ENCODE data around the gene AQP12A. TPM values are rescaled to one million over a fixed set of nuclear protein-coding genes. Genes with fewer than 3 reads are reported as not detected.

The AQP12A gene
- polyA plus RNA-seq, 5 donors, result not detected

DNA sequence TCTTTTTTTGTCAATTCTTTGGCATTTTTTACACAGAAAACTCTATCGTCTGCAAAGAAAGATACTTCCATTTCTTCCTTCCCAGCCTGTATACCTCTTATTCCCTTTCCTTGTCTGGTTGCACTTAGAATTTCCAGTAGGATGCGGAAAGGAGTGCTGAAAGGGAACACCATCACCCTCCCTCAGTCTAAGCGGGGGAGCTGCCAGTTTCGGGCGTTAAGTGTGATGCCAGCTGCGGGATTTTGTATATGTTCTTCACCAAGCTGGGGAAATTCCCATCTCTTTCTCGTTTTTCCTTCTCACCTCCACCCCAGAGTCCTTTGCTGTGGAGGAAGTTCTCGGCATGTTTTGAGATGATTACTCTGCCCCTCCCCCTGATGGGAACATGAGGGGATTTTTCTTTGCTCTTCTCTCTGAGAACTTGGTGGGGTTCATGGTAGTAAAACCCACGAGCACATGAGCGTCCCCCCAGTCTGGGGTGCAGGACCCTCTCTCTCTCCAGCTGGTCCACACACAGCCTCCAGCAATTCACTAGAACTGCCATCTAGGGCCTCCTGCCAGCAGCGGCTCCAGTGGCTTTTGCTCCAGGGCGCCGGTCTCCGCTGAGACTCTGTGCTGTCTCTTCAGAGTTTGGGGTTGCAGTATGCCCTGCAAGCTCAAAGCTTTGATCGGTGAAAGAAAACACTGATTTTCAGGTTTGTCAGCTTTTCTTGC lies 15.5 kb downstream of the AQP12A start:
- DNase-seq, result no peak

DNA sequence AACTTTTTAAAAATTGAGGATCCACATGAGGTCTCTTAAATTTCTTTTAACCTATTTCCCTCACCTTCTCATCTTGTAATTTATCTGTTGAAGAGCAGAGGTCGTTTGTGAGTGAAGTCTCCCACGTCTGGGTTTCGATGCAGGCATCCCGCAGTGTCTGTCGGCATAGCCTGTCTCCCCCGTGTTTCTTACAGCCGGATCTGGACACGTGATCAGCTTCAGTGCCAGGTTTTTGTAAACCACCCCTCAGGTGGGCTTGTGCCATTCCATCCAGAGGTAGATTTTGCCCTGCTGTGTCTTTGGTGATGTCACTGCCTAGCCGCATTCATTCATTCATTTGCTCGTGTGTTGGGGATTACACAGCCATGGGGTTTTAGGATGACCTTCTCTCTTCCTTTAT lies 16.2 kb downstream of the AQP12A start:
- no peak for DNase-seq

DNA sequence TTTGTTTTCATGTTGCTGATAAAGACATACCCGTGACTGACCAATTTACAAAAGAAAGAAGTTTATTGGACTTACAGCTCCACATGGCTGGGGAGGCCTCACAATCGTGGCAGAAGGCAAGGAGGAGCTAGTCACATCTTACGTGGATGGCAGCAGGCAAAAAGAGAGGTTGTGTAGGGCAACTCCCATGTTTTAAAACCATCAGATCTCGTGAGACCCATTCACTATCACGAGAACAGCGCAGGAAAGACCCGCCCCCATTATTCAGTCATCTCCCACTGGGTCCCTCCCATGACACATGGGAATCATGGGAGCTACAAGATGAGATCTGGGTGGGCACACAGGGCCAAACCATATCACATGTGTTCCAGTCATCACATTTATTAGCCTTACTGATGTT lies 16.8 kb downstream of the AQP12A start:
- DNase-seq, result no peak

GRCh38 chr2:240711296-240711695 lies 19.6 kb downstream of the AQP12A start:
- no peak for DNase-seq

DNA sequence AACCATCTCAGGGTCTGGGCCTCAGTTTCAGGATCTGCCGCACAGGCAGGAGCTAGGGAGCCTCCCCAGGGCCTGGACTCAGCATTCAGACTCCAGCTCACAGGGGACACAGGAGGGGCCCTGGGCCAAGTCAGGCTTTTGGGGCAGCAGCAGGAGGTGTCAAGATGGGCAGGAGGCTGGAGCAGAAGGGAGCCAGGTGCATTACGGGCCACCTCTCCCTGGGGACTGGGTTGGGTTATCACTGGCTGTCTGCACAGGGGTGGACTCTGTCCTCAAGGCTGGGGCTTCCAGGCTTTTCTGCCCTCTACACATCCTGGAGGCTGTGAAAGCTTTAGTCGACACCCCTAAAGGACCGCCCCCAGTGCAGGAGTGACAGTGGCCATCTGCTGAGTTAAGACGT lies 20.0 kb downstream of the AQP12A start:
- no peak for DNase-seq

DNA sequence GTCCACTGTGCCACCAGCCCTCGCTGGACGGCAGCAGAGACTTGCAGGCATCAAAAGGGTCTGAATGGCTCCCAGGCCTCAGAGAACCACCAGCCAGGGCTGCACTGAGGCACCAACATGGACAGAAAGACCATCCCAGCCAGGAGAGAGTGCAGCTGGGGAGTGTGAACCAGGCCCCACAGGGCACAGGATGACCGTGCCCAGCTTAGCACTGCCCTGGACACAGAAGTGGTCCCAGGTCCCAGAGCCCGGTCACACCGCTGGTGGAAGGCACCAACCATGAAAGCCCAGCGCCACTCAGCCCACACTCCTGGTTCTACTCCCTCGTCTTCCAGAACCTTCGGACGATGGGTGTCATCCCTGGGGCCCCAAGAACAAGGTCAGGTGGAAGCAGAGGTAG lies 20.5 kb downstream of the AQP12A start:
- DNase-seq, result no peak

DNA sequence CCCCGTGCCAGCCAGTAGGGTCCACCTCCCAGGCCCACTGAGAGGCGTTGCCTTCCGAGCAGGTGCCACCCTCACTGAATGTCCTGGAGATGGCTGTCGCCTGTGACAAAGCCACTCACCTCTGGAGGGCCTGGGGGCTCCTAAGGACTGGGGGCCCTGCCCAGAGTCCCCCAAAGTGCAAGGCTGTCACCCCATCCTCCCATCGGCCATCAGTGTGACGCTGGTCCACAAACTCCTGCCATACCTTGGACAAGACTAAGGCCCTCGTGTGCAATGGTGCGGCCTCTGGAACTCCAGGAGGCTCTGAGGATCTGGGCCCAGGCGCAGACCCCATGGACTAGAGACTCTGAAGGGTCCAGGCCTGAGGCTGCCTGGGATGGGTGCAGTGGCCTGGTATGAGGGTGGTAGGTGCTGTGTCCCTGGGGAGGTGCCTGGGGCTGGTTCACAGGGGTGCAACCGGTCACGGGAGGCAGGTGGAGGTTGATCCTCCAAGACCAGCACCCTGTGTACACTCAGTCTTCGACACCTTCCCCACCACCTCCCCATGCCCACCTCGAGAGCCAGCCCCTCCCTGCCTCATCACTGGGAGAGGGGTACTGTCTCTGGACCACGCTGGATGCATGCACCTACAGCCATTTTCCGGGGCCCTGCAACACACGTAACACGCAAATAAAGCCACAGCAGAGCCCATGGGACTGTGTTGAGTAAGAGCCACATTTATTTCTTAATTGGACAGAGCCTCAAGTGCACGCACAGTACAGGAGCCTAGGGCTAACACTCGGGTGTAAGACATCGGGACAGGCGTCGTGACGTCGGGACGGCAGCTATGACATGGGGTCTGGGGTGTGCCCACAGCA lies 21.6 kb downstream of the AQP12A start:
- DNase-seq, result no peak

DNA sequence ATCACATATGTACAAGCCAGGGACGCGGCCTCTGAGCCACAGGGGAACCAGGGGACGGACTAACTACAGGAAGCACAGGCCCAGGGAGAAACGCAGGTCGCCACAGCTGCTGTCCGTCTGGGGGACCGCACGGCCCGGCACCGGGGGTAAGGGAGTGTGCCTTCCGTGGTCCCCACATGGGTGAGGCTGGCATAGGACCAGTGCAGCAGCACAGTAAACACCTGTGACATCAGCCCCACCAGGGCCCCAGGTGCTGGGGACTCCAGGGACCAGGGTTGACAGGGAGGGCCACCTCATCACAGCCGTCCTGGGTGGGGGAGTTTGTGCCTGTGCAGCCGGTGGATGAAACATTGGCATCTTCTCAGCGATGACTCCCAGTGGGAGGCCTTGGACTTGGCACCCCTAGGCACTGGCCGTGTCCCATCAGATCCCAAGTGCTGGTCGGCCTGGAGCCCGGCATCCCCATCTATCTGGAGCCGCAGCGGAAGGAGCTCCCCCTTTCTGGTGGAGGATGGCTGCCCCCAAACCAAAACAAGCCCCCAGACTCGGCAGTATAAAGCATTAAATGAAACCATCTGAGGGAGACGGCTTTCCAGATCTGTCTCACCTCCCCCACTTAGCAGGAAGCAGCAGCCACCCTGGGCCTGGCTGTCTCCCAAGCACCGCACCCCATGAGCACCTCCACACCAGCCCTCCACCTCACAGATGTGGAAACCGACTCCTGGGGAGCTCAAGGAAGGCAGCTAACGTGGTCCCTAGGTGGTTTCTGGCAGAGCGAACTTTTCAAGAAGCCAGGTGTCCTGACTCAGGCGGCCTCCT lies 22.5 kb downstream of the AQP12A start:
- DNase-seq, result no peak

GRCh38 chr2:240714747-240715725 lies 23.4 kb downstream of the AQP12A start:
- DNase-seq, result no peak

- DNase-seq, result no peak
These were observed 24.6 kb downstream of the AQP12A start for GRCh38 chr2:240716130-240716798.

DNA sequence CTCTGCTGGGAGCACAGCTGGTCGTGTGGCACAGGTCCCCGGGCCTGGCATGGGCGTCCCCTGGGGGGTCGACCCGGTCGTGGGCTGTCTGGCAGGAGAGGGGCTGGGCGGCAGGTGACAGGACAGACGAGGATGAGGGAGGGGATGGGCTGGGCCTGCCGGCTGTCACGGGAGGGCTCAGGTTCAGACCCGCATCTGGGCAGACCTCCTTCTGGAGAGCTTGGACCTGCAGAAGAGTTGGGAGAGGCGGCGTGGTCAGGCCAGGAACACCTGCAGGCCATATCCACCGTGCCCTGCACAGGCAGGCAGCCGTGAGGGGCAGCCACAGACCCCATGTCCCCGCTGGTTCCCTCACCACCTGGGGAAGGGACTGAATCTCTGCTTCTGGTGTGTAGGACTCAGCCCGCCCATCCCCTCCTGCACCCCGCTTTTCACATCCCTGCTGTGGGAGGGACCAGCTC lies 25.5 kb downstream of the AQP12A start:
- no peak for DNase-seq

DNA sequence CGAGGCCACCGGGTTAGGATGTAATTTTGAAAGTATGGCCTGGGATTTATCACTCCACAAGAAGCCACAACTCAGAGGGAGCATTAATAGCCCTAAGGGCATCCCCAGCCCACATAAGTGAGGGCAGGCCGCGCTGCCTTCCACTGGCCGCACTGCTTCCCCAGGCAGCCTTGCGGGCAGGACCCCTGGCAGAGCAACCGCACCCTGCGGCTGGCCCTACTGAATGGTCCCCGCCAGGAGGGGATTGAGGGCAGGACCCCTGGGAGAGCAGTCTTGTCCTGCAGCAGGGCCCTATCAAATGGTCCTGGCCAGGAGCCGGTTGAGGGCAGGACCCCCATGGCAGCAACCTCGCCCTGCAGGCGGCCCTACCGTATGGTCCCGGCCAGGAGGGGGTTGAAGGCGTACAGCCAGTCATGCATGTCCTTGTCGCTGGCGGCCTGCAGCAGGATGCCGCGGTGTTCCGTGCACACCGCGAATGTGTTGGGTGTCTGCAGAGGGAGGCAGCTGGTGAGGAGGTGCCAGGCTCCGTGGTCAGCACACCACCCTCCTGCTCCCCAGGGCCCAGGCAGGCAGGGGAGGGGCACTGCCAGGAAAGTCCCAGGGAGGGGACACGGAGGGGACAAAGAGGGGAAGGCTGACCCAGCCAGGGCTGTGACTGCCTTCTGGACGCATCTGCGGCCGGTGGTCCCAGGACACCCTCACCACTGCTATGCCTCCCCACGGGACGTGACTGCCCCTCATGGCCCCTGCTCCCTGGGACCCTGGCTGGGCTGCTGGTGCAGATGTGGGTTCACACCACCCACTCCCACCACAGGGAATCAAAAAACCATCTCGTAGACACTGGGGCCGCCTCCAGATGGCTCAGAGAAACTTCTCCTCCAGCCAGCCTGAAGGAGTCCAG lies 26.3 kb downstream of the AQP12A start:
- no peak for DNase-seq

DNA sequence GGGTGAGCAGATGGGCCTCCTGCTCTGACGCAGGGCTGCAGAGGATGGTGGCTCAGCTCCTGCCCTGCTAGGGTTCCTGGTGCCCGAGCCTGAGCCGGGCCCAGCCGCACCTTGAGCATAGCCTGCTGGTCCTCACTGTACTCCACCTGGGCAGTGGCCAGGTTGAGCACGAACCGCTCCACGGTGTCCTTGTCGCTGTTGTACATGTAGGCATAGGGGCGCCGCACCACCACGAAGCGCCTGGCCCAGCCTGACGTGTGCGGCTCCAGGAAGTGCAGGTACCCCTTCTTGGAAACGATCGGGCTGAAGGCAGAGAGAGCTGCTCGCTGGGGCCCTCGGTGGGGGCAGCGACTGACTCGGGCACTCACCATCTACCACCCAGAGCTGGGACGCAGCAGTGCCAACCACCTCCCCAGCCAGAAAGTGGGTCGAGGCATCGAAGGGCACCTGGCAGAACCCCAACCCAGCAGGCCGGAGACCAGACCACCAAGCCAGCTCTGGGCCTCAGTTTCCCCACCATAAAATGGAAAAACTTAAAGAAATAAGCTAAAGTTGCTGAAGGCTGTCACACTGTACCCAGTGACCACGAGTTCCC lies 27.3 kb downstream of the AQP12A start:
- no peak for DNase-seq

- no peak for DNase-seq
These were observed 28.2 kb downstream of the AQP12A start for GRCh38 chr2:240719676-240720545.

DNA sequence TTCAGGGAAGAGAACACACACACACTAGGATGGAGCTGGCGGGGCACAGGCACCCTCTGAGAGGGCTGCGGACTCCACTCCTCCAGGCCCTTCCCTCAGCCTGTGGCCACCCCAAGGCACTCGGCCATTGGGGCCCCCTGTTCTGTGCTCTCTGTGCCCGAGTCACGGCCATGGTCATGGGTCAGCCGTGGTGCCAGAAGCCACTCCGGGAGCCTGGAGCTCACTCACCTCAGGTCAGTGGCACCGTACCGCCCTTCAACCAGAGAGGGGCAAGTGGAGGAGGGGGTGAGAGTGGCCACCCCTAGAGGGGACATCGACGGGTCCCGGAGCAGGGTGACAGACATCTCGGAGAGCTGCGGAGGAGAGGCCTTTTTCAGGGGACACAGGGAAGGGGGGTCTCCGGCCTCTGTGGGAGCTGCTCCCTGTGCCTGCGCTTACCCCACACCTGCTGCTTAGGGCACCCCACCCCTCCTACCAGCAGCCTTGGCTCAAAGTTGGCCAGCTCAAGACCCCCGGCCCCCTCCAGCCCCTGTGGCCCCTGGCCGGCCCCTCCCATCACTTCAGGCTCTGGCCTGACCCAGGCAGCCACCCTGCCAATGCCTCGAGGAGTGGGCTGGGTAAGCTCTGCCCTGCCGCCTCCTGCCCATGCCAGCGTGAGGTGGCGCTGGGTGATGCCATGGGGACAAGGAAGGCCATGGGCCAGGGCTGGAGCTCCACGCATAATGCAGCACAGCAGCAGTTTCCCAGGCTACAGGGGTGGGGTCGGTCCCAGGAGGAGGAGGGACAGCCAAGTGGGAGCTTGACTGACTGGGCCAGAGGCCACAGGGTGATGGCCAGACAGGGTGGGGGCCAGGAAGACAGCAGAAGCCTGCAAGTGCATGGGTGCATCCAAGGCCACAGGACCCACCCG lies 29.3 kb downstream of the AQP12A start:
- no peak for DNase-seq

DNA sequence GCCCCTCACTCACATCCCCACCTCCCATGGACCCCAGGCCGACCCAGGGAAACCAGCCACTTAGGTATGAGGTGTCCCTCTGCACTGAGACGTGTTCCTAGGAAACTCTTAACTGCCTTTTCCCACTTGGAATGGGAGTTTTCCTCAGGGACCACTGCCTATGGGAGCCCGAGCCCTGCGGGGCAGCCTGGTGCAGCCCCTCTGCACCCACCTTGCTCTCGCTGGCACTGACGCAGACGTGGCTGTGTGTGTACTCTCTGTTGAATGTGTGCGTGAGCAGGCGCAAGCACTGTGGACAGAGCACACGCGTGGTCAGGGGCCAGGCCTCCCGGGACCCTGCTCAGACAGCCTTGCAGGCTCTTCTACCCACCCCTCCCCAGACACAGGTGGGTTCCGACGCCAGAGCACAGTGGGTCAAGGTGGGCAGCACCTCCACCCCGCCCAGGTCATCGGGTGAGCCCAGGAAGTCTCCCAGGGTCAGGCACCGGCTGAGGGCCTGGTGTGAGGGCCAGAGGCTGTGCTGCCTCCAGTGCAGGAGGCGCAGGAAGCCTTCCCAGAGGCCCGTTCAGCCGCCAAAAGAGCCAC lies 30.0 kb downstream of the AQP12A start:
- DNase-seq, result no peak

Measured in right lung (tissue), 5 donors.